SIG-M5 treated with dmso at 0.1 percent for 504 hours (cell line): ENCODE data around the gene EEPD1.

ENCODE experiments used
- DNase-seq: peaks from one replicate; lab custom pipeline; 2025; ENCODE audit not compliant: unreplicated experiment; lab: John Stamatoyannopoulos, UW

EEPD1 gene

DNA sequence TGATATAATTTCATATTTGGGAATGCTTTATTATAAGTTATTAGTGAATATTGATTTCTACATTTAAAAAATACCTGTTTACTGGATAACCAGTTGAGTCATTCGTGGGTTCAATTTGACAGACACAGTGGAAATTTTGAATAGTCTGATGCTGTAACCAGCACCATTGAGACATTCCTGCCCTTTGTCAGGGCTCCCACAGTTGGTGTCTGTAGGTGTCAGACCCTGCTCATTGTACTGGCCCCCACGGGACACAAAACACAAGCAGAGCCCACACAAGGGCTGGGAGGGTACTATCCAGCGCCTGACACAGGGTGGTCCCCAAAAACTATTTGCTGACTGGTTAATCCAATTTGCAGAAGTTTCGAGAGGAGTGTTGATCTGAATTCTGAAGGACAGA lies 35.9 kb downstream of the EEPD1 start:
- DNase-seq = no peak

DNA sequence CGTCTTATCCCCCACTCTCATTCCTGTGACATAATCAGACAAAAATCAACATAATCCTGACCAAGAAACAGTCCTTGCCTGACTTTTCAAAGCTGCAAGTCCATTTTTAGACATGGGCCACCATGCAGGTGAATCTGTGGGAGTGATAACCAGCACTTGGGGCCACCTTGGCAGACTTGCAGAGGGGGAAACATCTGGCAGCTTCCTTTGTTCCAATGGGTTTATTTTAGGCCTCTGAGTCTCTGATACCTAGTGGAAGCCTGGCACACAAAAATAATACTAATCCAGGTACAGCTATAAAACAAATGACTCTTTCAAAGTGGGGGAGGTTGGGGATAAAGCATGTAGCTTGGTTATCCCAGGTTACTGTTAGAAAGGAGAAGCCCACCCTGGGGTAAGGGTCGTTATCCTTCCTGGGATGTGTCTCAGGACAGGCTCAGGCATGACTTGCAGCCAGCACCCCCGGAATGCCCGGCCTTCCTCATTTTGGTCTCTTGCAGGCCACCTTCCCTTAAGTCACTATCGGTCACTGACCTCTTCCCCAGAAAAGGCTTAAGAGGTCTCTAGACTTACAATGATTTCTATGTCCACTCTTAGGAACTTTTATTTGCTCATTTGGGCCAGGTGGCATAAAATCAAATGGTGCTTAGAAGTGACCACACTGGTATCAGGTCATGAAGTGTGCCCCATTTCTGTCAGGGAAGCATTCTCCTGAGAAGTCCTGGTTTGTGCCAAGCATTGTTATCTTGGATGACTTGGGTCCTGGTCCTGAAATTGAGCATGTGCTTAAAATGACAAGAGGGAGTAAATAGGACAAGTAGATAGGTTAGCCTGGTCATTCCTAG lies 37.6 kb downstream of the EEPD1 start:
- DNase-seq = no peak

DNA sequence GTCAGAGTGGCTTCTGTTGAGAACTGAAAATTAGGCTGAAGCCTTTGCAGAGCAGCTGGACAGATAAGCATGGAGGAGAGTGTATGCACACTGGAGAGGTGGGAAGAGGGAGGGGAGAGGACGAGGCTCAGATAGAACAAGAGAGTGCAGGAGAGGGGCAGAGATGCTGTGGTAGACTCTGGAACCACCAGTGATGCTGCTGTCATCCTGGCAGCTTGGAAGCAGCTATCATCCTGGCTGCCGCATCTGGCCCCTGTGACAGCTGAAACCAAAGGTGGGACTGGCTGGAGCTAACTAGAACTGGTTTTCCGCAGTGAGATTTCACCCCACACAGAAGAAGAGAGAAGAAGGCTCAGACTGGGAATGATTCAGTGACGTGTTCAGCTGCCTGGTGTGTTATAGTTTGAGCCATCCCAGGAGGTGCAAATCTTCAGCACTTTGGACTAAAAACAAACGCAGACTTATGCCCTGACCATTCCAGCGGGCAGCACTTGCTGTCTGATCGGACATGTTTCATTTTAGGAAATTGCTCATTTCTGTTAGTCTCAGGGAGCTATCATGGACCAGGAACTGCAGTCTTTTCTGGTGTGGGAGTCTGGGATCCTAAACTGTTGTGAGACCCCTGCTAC lies 38.4 kb downstream of the EEPD1 start:
- DNase-seq = no peak

DNA sequence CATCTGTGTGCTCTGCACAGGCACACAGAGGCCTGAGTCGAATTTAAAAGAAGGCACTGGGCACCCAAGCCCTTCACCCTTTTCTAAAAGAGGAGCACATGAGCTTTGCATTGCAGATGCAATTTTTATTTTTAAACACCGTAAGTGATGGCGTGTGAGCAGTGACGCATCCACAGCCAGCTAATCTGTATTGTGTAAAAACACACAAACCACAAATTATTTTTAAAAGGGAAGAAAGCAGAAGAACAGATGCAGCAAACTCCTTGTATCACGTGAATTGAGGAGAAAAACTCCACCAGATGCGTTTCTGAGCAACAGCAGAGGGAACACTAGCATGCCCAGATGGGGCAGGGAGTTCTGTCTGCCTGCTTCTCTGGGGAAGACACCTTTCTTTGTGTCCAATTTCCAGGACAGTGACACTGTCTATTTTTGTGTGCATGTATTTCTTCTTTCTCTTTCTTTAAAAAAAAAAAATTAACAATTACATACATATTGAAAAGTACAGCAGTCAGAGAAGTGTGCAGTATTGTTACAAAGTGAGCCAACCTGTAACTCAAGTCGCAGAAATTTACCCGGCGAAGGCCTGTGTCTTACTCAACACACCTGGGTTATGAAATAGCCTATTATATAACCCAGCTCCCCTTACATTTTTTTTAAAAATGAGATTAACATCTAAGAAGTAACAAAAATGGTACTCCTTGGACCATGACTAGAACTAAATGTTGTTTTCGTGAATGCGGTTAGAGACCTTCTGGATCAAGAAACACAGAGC lies 39.2 kb downstream of the EEPD1 start:
- DNase-seq = peak; percentile 92

DNA sequence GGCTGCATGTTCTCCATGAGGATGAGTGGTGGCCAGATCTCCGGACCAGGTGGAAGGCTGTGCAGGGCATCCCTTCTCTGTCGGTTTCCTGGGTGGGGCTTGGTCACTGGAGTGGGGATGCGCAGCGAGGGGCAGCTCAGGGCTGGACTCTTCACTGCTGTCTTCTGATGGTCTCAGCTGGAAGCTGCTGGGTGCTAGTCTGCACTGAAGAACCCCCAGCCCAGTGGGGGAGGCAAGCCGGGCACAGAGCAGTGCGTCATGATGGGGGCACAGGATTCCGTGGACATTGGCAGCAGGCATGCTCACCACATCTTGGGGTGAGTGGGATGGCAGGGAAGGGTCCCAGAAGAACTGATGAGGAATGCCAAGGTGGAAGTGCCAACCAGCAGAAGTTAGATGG lies 39.8 kb downstream of the EEPD1 start:
- no peak for DNase-seq

DNA sequence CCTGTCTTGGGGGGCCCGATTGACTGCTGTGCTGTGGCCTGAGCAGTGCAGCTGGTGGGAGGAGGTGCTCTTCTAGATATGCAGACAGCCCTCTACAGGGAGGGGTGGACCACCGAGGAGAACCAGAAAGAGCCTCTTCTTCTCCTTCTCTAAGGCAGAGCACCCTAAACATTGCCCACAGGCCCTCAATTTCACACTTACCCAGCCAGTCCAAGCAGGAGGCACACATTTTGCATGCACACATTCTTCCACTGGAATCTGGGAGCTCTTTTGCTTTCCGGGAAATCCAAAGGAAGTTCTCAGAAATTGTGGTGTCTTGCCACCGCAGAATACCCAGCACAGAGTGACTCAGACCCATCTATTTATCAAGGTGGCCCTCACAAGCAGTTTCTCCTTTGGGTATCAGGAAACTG lies 45.8 kb downstream of the EEPD1 start:
- no peak for DNase-seq

DNA sequence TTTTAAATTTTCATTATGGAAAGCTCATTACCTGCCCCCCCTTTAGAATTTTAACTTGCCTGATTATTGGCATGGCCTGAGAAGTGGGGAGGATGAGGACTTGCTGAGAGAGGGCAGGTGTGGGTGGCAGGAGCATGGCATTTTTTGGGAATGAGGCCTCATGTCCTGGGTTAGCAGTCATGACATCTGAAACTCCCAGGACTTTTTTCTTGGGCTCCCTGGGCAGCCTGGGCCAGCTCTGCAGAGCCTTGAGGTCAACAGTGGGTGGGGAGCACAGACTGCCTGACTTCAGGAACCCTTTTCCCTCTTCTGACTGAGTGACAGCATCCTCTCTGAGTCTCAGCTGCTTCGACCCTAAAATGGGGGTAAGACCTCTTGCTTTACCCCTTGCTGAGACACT lies 46.3 kb downstream of the EEPD1 start:
- no peak for DNase-seq

DNA sequence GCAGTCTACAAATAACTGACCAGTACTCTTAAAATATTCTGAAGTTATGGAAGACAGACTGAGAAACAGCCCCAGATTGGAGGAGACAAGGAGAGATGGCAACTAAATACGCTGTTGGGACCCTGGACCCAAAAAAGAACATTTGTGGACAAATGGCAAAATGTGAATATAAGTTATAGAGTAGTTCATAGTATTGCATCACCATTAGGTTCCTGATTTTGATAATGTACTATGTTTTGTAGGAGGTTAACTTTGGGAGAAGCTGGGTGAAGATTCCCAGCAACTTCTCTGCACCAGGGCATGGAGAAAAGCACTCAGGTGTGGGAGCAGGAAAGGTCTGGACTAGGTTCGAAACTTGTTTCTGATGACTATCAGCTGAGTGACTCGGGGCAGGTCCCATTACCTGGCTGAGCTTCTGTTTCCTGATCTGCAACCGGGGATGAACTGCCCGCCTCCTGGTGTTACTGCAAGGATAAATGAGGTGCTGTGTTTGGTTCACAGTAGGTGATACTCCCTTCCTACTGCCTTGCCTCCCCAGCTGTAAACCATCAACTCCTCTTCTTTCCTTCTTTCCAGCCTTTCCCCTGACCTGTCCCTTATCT lies 48.2 kb downstream of the EEPD1 start:
- DNase-seq = no peak

DNA sequence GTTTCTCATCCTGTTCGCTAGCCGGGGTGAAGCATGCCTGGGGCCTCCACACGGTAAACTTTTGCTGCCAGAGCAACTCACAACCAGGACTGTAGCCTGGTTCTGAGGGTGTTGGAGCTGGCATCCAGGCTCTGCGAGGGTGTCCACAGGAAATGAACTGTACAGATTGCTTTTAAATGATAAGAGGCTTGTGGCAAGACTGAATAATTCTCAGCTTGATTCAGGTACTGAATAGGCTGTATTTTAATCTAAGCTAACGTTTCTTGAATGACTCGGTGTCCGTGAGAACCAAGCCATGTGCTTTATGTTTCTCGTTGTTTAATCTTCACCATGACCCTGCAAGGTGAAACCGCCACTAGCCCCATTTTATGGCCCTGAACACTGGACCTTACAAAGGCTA lies 49.3 kb downstream of the EEPD1 start:
- no peak for DNase-seq

DNA sequence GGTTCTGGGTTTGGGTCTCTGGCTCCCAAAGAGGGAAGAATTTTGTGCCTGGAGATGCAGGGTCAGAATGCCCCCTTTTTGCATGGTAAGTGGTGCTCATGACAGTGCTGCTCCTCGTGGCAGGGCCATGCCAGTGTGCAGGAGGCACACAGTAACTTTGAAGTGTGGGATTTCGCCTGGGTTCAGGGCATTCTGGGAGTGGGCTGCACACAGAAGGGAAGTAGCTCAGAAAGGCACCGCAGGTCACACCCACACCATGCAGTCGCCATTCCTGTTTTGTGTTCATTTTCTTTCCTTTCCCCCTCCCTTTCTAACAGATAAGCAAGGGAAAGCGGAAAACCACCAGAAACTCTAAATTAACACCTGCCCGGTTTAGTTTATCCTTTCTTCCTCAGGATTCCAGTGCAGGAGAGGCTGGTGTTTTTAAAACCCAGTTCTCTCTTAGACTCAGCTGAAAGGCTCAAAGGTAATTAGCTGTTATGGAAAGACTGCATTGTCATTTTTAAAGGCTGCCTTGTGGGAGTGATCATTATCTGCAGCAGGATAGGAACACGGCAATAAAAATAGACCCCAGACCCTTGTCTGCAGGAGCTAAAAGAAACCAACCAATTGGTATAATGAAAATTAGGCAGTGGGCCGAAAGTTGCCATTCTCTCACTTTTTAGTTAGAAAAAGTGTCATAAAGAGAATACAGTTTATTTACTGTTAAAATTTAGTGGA lies 50.2 kb downstream of the EEPD1 start:
- no peak for DNase-seq

DNA sequence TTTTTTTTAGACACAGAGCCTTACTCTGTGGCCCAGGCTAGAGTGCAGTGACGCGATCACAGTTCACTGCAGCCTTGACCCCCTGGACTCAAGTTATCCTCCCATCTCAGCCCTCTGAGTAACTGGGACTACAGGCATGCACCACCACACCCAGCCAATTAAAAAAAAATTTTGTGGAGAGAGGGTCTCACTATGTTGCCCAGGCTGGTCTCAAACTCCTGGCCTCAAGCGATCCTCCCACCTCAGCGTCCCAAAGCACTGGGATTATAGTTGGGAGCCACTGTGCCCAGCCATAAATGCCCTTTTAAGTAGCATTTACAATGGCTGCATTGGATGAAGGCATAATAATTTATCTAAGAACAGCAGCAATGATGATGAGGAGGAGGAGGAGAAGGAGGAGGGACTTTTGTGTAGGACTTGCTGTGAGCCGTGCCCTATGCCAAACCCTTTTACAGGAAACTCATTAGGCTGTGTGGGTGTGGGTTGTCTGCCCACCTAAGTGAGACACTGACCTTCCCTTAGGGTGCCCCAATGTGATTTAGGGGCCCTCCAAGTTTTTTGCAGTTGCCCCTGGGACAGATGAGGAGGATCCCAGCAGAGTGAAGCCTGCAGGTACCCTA lies 51.1 kb downstream of the EEPD1 start:
- no peak for DNase-seq

DNA sequence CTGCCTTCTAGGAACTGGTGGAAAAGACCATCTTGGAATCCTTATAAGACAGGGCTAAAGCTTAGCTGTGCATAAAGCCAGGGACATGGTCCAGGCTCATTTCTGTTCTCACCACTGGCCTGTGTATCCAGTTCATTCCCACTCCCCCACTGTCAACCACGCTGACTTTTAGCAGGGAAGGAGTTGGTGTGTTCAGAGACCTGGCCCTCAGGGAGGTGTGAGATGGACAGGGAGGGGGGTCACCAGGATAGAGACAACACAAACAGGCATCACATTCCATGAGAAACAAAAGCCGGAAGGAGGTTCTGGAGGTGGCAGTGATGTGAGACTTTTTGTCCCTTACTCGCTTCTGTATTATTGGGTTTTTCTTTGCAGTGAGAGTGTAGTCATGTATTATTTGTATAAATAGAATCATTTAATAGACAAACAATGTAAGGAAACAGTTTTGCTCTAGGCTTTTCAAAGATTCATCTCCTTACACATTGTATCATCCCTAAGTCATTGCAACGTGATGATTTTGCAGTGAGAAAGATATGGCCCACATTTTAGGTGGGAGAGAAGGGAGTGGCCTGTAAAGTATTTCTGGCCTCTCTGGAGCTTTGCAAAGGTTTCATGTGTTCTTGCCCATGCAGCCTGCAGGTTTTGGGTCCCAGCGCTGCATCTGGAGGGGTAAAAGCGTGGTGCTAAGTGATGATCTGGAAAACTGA lies 52.0 kb downstream of the EEPD1 start:
- no peak for DNase-seq

DNA sequence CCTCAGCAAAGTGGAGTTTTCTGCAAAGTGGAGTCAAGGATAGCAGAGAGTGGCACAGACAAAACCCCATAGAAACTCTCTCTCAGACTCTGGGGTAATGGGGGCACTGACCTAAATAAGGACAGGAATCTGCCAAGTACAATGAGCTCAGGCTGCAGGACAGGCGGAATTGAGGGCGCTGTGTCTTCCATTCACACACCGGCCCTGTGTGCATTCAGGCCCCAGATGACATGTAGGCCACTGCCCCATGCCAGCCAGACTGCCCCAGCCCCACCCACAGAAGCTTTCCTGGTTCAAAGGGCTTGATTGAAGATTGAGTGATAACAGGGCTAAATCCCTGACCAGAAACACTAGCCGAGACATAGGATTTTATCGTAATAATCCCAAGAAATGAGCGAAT lies 52.7 kb downstream of the EEPD1 start:
- no peak for DNase-seq

DNA sequence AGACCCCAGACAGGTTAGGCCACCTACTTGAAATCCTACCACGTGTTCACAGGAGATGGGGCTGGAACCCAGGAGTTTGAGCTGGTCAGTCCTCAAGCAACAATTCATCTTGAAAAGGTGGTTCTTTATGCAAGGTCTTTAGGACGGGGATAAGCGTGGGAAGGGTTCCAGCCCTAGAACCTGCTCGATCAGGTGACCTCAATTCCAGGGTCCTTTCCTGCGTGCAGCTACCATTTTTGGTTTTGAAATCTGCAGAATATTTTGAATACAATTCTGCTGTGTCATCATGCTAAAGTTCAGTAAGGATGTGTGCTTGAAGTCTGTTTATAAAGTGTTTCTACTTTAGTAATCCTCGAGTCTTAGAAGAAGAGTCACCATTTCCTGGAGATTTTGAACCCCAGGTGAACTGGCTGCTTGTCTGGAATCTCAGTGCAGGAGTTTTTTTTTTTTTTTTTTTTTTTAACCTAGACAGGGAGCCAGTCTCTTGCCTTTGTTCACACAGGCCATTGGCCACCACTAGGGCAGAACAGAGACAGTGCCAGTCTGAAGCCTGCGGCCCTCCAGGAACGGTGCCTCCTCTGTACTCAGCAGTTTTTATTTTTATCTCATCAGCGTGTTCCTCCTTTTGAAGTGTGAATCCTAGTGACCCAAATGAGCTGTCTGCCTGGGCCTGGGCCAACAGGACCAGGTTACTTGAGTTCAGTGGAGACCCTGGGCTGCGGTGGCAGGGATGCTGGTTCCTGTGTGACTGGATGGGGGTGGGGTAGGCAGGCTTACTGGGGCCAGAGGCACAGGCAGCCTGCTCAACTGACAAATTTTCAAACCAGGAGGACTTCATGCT lies 54.6 kb downstream of the EEPD1 start:
- DNase-seq = peak; percentile 28

DNA sequence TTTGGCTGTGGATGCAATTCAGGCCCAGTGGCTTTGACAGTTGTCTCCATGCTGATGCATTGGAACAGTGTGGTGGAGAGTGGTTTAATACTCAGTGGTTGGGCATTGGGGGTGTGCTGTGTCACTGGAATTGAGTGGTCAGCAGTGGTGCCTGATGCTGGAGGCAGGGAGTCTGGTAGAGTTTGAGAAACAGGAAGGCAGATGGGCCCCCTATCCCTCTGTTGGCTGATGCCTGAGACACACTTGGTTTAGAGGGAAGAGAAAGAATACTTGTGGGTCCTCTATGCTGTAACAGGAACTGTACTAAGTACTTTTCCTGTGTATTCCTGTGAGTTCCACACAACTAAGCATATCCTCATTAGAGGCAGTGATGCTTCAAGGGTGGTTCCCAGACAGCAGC lies 55.4 kb downstream of the EEPD1 start:
- no peak for DNase-seq

DNA sequence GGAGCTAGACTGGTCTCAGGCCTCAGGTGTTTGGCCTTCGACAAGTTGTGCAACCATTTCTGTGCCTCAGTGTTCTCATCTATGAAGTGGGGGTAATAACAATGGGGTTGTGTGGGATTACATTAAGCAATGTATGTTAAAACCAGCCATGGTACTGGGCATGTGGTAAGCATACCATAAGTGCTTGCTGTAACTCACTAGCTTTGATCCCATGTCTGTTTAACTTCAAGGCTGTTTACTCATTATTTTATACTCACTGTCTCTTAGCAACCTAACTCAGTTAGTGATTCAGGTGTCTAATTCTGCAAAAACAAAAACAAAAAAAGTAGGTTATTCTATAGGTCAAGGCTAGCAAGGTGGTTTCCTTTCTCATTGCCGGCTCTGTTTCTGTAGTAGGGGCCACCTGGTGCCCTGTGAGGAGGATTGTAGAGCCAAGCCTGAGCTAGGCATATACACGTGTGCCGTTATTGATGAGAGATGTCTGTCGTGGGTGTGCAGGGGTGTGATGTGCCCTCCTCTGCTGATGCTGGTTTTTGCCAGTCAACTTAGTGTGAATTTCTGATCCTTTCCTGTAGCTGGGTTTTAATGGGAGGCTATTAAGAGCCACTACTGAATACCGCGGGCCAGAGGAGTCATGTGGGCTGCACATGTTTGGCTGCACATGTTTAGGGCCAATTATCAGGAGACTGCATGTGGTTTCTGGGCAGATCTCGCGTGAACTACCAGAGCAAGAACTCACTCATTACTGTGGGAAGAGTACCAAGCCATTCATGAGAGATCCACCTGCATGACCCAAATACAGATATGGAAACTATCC lies 56.2 kb downstream of the EEPD1 start:
- DNase-seq = no peak

DNA sequence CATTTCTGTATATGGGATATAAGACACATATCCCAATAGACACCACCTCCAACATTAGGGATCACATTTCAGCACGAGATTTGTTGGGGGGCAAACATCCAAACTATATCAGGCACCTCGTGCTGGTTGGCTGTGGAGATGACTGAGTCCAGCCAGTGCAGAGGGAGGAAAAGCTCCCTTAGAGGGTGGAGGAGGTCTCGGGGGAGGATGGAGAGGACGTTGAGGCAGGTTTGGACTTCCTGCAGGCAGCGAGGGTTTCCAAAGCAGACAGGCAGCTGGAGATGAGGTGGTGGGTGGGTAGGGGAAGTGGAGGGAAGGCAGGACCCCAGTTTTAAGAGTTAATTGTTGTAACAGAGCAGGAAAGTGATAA lies 56.7 kb downstream of the EEPD1 start:
- DNase-seq = no peak

DNA sequence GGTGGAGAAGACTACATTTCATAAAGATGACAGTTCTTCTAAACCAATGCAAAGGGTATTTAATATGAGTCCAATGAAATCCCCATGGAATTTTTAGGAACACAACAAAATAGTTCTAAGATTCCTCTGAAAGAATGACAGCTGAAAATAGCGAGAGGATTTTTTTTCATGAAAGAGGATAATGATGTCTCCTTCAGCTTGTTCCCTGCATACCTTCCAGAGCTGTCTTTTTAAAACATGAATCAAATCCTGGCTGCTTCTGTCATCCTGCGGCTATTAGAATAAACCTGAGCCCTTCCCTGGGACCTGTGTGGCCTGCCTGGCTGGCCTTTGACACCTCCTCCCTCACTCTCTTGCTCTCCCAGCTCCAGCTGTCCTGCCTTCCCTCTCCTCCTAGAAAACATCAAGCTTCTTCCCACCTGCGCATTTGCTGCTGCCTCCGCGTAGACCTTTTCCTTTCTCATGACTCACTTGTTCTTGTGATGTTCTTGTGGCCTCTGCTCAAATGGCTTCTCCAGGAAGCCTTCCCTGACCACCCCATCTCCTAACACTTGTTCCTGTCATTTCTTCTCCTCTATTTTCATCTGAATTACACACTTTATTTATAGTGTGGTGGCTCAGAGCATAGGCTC lies 57.4 kb downstream of the EEPD1 start:
- DNase-seq = no peak
